Right cardiac atrium (tissue), 5 donors: ENCODE measurements around the gene NXPH4. TPM values are rescaled to one million over a fixed set of nuclear protein-coding genes. Genes with fewer than 3 reads are reported as not detected.

Source experiments
- ATAC-seq, 2 donors: fragments of 200-7000 bp; cut with Tn5 transposase; one replicate each; pipeline versions ENCODE4 v1.8.0 to v1.9.1; 2020; ENCODE audit warnings: moderate library complexity in 2 of 2, mild to moderate bottlenecking in 1 of 2
- DNase-seq, 3 donors: peaks; one replicate each; pipeline ENCODE4 v3.0.0-alpha.2; 2020
- H3K27ac ChIP-seq: one replicate; pipeline ENCODE4 v1.5.1; 2013; ENCODE audit warnings: mild to moderate bottlenecking, low read length, control low read depth, moderate library complexity
- H3K27me3 ChIP-seq: one replicate; pipeline ENCODE4 v1.6.1; 2013; ENCODE audit not compliant: control insufficient read depth, insufficient read depth
- H3K4me1 ChIP-seq: one replicate; pipeline ENCODE4 v1.6.1; 2013; ENCODE audit warnings: low read length; ENCODE audit not compliant: control insufficient read depth, insufficient read depth
- H3K4me3 ChIP-seq: one replicate; pipeline ENCODE4 v1.5.1; 2013; ENCODE audit warnings: low read length, control low read depth
- H3K9me3 ChIP-seq: one replicate; pipeline ENCODE4 v1.6.1; 2013; ENCODE audit warnings: low read length; ENCODE audit not compliant: control insufficient read depth
- WGBS: extraction: QIAGEN DNeasy Blood & Tissue Kit; methylation state at CpG from one replicate; pipeline ENCODE4 v1.1.7; 2013; 5-methylcytosine and 5-hydroxymethylcytosine counted together
- intact Hi-C, 4 donors: fragments of 100-400 bp; cut with DNase I; formaldehyde crosslinking; loops; one replicate each; pipeline versions ENCODE4 v1.11.0 to v1.14.0; 2022 to 2023
- polyA plus RNA-seq: library from polyadenylated mRNA; stranded (reverse); fragments of 200-250 nt; gene quantifications from one replicate; pipeline ENCODE4 v1.2.3, GENCODE V29; 2013
- total RNA-seq, 4 donors: library from RNA; stranded (reverse); fragmentation: NEBNext Ultra II Directional; extraction: Animal tissue kit (Norgen Biotek cat#: 25700); gene quantifications; one replicate each; pipeline ENCODE4 v1.2.1, GENCODE V29; 2021
- donor health status: healthy with polysubstance abuse.
- donor health status: DM: no; HTN: yes; CAD: no.
- donor health status: DM: no; HTN: no; CAD: no.
- donor health status: DM: no; HTN: yes; CAD: no; lungs with severe emphysema.
- donor health status: DM: yes; HTN: yes; CAD: no.

Gene NXPH4
- total and polyA plus RNA-seq, 5 donors: 0.11 to 1.2 (median 0.34) TPM; not detected in 1

DNA sequence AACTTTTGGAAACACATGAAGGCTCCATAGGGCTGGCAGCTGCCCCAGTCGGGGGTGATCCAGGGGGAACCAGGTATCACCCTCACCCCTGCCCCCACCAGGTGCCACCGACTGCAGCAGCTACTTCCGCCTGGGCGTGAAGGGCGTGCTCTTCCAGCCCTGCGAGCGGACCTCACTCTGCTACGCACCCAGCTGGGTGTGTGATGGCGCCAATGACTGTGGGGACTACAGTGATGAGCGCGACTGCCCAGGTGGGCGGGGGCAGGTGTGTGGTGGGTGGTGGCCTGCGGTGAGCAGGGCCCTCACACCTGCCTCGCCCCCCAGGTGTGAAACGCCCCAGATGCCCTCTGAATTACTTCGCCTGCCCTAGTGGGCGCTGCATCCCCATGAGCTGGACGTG lies 22.3 kb upstream of the NXPH4 start:
- no peaks in the 10 kb centered on the region for H3K27me3 ChIP-seq
- H3K4me1 ChIP-seq: no peaks in the 10 kb centered on the region
- H3K9me3 ChIP-seq: no peaks in the 10 kb centered on the region
- H3K4me3 ChIP-seq: no peak overlapping the region
- intact Hi-C loops: no loop called here
- ATAC-seq (no peak), DNase-seq (peak in 1 of 3 donors; percentile 48)
- no peak overlapping the region for H3K27ac ChIP-seq
- WGBS: 90% methylated on average over 18 of the region's 18 CpGs

DNA sequence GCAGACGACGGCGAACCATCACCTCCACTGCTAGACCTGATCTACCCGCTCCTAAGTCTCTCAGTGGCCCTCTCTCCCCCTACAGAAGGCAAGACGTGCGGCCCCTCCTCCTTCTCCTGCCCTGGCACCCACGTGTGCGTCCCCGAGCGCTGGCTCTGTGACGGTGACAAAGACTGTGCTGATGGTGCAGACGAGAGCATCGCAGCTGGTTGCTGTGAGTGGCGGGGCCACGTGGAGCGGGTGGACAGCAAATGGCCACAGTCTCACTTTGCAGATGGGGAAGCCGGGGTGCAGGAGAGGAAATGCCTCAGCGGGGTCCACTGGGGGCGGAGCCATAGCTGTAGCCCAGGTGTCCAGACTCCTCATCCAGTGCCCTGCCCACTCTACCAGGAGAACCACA lies 21.4 kb upstream of the NXPH4 start:
- H3K4me1 ChIP-seq: no peaks in the 10 kb centered on the region
- WGBS: 91% methylated on average over 19 of the region's 19 CpGs
- no peaks in the 10 kb centered on the region for H3K9me3 ChIP-seq
- no peak for ATAC-seq
- H3K4me3 ChIP-seq: no peak overlapping the region
- H3K27ac ChIP-seq: no peak overlapping the region
- intact Hi-C loops: no loop called here
- peak in 1 of 3 donors; percentile 47 for DNase-seq
- H3K27me3 ChIP-seq: no peaks in the 10 kb centered on the region

DNA sequence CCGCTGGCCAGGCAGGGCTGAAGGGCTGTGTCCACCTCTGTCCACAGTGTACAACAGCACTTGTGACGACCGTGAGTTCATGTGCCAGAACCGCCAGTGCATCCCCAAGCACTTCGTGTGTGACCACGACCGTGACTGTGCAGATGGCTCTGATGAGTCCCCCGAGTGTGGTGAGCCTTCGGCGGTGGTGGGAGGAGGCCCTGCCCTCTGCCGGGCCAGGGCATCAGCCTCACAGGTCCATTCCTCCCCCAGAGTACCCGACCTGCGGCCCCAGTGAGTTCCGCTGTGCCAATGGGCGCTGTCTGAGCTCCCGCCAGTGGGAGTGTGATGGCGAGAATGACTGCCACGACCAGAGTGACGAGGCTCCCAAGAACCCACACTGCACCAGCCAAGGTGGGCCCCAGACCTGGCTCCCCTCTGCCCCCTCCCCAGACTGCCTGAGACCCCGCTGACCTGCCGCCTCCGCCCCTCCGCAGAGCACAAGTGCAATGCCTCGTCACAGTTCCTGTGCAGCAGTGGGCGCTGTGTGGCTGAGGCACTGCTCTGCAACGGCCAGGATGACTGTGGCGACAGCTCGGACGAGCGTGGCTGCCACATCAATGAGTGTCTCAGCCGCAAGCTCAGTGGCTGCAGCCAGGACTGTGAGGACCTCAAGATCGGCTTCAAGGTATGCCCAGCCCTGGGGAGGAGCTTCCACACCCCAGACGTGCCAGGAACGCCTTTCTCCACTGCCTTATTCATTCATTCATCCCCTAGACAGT lies 20.8 kb upstream of the NXPH4 start:
- WGBS: 82% methylated on average over 34 of the region's 34 CpGs

DNA sequence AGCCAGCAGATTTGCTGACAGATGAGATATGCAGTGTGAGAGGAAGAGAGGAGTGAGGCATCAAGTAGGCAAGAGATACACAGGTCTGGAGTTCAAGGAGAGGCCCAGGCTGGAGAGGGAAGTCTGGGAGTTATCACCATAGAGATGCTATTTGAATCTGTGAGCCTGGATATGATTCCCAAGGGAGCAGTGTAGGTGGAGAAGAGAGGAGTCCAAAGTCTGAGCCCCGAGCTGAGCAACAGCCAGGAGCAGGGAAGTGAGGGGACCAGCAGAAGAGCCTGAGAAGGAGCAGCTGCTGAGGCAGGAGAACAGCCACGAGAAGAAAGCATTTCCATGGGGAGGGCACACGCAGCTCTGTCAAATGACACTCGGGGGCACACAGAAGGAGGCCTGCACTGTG lies 20.2 kb upstream of the NXPH4 start:
- no peak for ATAC-seq
- no peaks in the 10 kb centered on the region for H3K4me1 ChIP-seq
- intact Hi-C loops: no loop called here

More for the DNA sequence above, 20.8 kb upstream of the NXPH4 start:
- Histone ChIP-seq H3K4me3 (no peak overlapping the region), H3K9me3 (no peaks in the 10 kb centered on the region), H3K4me1 (no peaks in the 10 kb centered on the region), H3K27ac (no peak overlapping the region), H3K27me3 (no peaks in the 10 kb centered on the region)
- intact Hi-C loops: no loop called here
- ATAC-seq (no peak), DNase-seq (peak in 1 of 3 donors; percentile 46)

DNA sequence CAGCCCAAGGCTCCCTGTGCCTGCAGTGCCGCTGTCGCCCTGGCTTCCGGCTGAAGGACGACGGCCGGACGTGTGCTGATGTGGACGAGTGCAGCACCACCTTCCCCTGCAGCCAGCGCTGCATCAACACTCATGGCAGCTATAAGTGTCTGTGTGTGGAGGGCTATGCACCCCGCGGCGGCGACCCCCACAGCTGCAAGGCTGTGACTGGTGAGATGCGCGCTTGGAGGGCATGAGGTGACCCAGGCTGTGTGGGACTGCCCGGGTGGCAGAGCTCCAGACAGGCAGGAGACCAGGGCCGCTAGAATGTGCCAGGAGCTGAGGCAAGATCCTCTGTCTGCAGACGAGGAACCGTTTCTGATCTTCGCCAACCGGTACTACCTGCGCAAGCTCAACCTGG lies 19.6 kb upstream of the NXPH4 start:
- Histone ChIP-seq H3K27me3 (no peaks in the 10 kb centered on the region), H3K9me3 (no peaks in the 10 kb centered on the region), H3K4me1 (no peaks in the 10 kb centered on the region), H3K4me3 (no peak overlapping the region), H3K27ac (no peak overlapping the region)
- peak in 1 of 3 donors; percentile 54 for DNase-seq
- 89% methylated on average over 22 of the region's 22 CpGs for WGBS
- intact Hi-C loops: no loop called here
- ATAC-seq: no peak

More for the DNA sequence above, 20.2 kb upstream of the NXPH4 start:
- 66% methylated on average over 4 of the region's 4 CpGs for WGBS
- Histone ChIP-seq H3K27me3 (no peaks in the 10 kb centered on the region), H3K4me3 (no peak overlapping the region), H3K27ac (no peak overlapping the region), H3K9me3 (no peaks in the 10 kb centered on the region)
- DNase-seq: no peak

DNA sequence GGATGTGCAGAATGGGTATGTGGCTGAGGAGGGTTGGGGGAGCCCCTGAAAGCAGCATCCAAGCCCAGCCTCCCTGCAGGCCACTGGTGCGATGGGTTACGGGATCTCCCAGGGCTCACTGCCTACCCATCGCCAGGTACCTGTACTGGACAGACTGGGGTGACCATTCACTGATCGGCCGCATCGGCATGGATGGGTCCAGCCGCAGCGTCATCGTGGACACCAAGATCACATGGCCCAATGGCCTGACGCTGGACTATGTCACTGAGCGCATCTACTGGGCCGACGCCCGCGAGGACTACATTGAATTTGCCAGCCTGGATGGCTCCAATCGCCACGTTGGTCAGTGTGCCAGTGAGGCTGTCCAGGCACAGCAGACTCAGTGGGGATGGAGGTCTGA lies 18.3 kb upstream of the NXPH4 start:
- H3K27ac ChIP-seq: no peak overlapping the region
- DNase-seq (peak in 1 of 3 donors; percentile 48), ATAC-seq (no peak)
- WGBS: 94% methylated on average over 17 of the region's 17 CpGs
- H3K4me1 ChIP-seq: no peaks in the 10 kb centered on the region
- no peaks in the 10 kb centered on the region for H3K27me3 ChIP-seq
- H3K4me3 ChIP-seq: no peak overlapping the region
- intact Hi-C loops: no loop called here
- H3K9me3 ChIP-seq: no peaks in the 10 kb centered on the region

DNA sequence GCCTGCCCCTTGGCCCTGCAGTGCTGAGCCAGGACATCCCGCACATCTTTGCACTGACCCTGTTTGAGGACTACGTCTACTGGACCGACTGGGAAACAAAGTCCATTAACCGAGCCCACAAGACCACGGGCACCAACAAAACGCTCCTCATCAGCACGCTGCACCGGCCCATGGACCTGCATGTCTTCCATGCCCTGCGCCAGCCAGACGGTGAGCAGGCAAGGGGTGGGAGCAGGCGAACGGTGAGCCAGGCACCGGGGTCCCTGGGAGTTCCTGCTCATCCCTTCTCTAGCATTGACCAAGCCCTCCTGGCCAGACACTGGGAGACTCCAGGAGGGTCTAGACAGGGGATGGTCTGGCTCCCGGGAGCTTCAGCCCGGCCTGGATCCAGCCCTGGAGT lies 17.4 kb upstream of the NXPH4 start:
- Histone ChIP-seq H3K4me1 (no peaks in the 10 kb centered on the region), H3K9me3 (no peaks in the 10 kb centered on the region), H3K27ac (no peak overlapping the region), H3K27me3 (no peaks in the 10 kb centered on the region), H3K4me3 (no peak overlapping the region)
- DNase-seq (no peak), ATAC-seq (no peak)
- intact Hi-C loops: no loop called here
- WGBS: 88% methylated on average over 15 of the region's 15 CpGs

DNA sequence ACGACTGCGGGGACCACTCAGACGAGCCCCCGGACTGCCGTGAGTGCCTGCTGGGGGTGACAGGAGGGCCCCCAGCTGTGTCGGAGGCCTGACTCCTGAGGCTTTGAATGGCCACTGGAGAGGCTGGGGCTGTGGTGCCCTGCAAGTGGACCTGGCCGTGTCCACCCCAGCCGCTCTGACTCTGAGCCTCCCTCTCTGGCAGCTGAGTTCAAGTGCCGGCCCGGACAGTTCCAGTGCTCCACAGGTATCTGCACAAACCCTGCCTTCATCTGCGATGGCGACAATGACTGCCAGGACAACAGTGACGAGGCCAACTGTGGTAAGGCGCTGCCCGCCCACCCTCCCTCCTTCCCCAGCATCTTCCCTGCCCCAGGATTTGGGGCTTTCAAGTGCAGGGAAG lies 16.1 kb upstream of the NXPH4 start:
- no peak for ATAC-seq
- DNase-seq: peak in 1 of 3 donors; percentile 53
- no peaks in the 10 kb centered on the region for H3K4me1 ChIP-seq
- H3K9me3 ChIP-seq: no peaks in the 10 kb centered on the region
- H3K27me3 ChIP-seq: no peaks in the 10 kb centered on the region
- 92% methylated on average over 15 of the region's 15 CpGs for WGBS
- H3K27ac ChIP-seq: no peak overlapping the region
- H3K4me3 ChIP-seq: no peak overlapping the region
- intact Hi-C loops: no loop called here

DNA sequence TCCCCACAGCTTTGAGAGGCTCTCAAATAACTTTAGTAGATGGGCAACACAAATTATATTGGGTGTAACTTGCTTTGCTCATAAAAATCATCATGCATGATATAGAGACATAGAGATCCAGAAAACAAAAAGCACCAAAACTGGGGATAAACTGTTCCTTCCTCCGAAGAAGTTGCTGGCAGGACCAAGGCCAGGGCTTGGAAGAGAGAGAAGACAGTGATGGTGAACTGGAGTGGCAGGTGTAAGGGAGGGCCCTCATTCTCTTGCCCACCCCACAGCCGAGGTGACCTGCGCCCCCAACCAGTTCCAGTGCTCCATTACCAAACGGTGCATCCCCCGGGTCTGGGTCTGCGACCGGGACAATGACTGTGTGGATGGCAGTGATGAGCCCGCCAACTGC lies 15.4 kb upstream of the NXPH4 start:
- 73% methylated on average over 8 of the region's 8 CpGs for WGBS
- ATAC-seq (no peak), DNase-seq (peak in 1 of 3 donors; percentile 58)
- no peak overlapping the region for H3K27ac ChIP-seq
- intact Hi-C loops: no loop called here
- H3K9me3 ChIP-seq: no peaks in the 10 kb centered on the region
- no peaks in the 10 kb centered on the region for H3K4me1 ChIP-seq
- no peaks in the 10 kb centered on the region for H3K27me3 ChIP-seq
- no peak overlapping the region for H3K4me3 ChIP-seq

DNA sequence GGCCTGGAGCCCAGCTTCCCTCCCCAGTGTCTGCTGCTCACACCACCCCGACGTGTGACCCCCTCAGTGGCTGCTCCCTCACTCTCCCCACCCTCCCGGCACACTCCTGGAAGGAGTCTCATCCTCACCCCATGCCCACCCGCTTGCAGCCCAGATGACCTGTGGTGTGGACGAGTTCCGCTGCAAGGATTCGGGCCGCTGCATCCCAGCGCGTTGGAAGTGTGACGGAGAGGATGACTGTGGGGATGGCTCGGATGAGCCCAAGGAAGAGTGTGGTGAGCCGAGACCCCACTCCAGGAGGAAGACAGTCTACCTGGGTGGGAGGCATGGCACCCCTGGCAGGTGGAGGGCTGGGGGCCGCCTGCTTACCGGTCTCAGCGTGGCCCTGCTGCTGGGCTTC lies 15.0 kb upstream of the NXPH4 start:
- ATAC-seq (no peak), DNase-seq (no peak)
- Histone ChIP-seq H3K9me3 (no peaks in the 10 kb centered on the region), H3K4me1 (no peaks in the 10 kb centered on the region), H3K27ac (no peak overlapping the region), H3K27me3 (no peaks in the 10 kb centered on the region), H3K4me3 (no peak overlapping the region)
- intact Hi-C loops: no loop called here
- WGBS: 85% methylated on average over 16 of the region's 16 CpGs

DNA sequence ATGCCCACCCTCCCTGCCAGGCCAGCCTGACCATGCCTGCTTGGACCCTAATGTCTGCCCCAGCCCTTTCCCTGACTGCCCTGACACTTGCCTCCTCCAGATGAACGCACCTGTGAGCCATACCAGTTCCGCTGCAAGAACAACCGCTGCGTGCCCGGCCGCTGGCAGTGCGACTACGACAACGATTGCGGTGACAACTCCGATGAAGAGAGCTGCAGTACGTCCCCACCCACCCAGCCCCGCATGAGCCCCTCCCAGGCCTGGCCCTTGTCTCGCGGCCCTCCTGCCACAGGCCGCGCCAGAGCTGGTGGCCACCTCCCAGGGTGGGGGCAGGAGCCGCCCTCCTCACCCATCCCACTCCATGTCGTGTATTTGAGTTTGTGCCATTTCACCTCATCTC lies 14.3 kb upstream of the NXPH4 start:
- no peak overlapping the region for H3K4me3 ChIP-seq
- intact Hi-C loops: no loop called here
- DNase-seq (peak in 1 of 3 donors; percentile 40), ATAC-seq (no peak)
- 90% methylated on average over 19 of the region's 19 CpGs for WGBS
- H3K27ac ChIP-seq: no peak overlapping the region
- no peaks in the 10 kb centered on the region for H3K4me1 ChIP-seq
- no peaks in the 10 kb centered on the region for H3K27me3 ChIP-seq
- H3K9me3 ChIP-seq: no peaks in the 10 kb centered on the region

DNA sequence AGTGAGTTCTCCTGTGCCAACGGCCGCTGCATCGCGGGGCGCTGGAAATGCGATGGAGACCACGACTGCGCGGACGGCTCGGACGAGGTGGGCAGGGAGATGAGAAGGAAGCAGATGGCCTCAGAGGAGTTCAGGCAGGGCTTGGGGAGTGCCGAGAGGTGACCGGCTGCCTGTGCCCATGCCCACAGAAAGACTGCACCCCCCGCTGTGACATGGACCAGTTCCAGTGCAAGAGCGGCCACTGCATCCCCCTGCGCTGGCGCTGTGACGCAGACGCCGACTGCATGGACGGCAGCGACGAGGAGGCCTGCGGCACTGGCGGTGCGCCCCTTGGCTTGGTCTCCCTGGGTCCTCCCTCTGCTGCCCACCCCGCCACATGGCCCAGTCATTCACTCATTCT lies 13.4 kb upstream of the NXPH4 start:
- no peaks in the 10 kb centered on the region for H3K9me3 ChIP-seq
- intact Hi-C loops: no loop called here
- H3K4me3 ChIP-seq: no peak overlapping the region
- 96% methylated on average over 28 of the region's 28 CpGs for WGBS
- DNase-seq (peak in 1 of 3 donors; percentile 64), ATAC-seq (no peak)
- H3K4me1 ChIP-seq: no peaks in the 10 kb centered on the region
- no peaks in the 10 kb centered on the region for H3K27me3 ChIP-seq
- no peak overlapping the region for H3K27ac ChIP-seq
